Lower lobe of right lung (tissue), 2 donors: ENCODE data around the gene SMAD9. TPM values are rescaled to one million over a fixed set of nuclear protein-coding genes. Genes with fewer than 3 reads are reported as not detected.

Source experiments
- ATAC-seq, 2 donors: fragments of 200-7000 bp; cut with Tn5 transposase; one replicate each; pipeline ENCODE4 v1.9.1; 2020 to 2022; ENCODE audit warnings: mild to moderate bottlenecking in 2 of 2, moderate library complexity in 2 of 2
- DNase-seq: peaks from one replicate; pipeline ENCODE4 v3.0.0-alpha.2; 2020
- H3K27ac ChIP-seq: fragments of 200-600 bp; one replicate; pipeline ENCODE4 v1.8.0; 2022
- H3K27me3 ChIP-seq: fragments of 200-600 bp; one replicate; pipeline ENCODE4 v1.8.0; 2022; ENCODE audit warnings: low read depth
- H3K36me3 ChIP-seq: fragments of 200-600 bp; one replicate; pipeline ENCODE4 v1.8.0; 2022; ENCODE audit warnings: mild to moderate bottlenecking
- H3K4me1 ChIP-seq: fragments of 200-600 bp; one replicate; pipeline ENCODE4 v1.8.0; 2022
- H3K4me3 ChIP-seq: fragments of 200-600 bp; one replicate; pipeline ENCODE4 v1.8.0; 2022; ENCODE audit warnings: mild to moderate bottlenecking
- H3K9me3 ChIP-seq: fragments of 200-600 bp; one replicate; pipeline ENCODE4 v1.8.0; 2022
- CTCF ChIP-seq: fragments of 200-600 bp; IDR thresholded peaks from one replicate; pipeline ENCODE4 v1.8.0; 2022; ENCODE audit warnings: antibody characterized with exemption, mild to moderate bottlenecking
- intact Hi-C: fragments of 100-400 bp; cut with DNase I; formaldehyde crosslinking; loops from one replicate; pipeline ENCODE4 v1.11.0; 2022
- total RNA-seq: library from RNA; stranded (reverse); fragmentation: NEBNext Ultra II Directional; extraction: Animal tissue kit (Norgen Biotek cat#: 25700); gene quantifications from one replicate; pipeline ENCODE4 v1.2.1, GENCODE V29; 2021
- donor health status: DM: no; HTN: yes; CAD: no; lungs with severe emphysema.

Gene SMAD9
- total RNA-seq, 1 donor from 2014 or later = 17.6 TPM

GRCh38 chr13:36915896-36916640 is 4.0 kb downstream of the SMAD9 start:
- Histone ChIP-seq H3K27me3 (peaks cover 5% of the 10 kb centered on the region), H3K36me3 (no peaks in the 10 kb centered on the region), H3K4me3 (no peak overlapping the region), H3K4me1 (peaks cover 7% of the 10 kb centered on the region), H3K9me3 (no peaks in the 10 kb centered on the region), H3K27ac (no peak overlapping the region)
- DNase-seq (no peak), ATAC-seq (no peak)
- intact Hi-C loops = no loop called here
- TF ChIP-seq CTCF = no peak

- ATAC-seq (no peak), DNase-seq (no peak)
- no peak overlapping the region for H3K4me3 ChIP-seq
- H3K27me3 ChIP-seq = no peaks in the 10 kb centered on the region
- no peak for TF ChIP-seq CTCF
- H3K27ac ChIP-seq = no peak overlapping the region
- no peaks in the 10 kb centered on the region for H3K4me1 ChIP-seq
- no peaks in the 10 kb centered on the region for H3K9me3 ChIP-seq
- intact Hi-C loops = no loop called here
- no peaks in the 10 kb centered on the region for H3K36me3 ChIP-seq
Measured at GRCh38 chr13:36915106-36915505, 4.9 kb downstream of the SMAD9 start.

- no peaks in the 10 kb centered on the region for H3K36me3 ChIP-seq
- H3K9me3 ChIP-seq = no peaks in the 10 kb centered on the region
- DNase-seq (no peak), ATAC-seq (no peak)
- TF ChIP-seq CTCF = no peak
- H3K4me3 ChIP-seq = no peak overlapping the region
- no peak overlapping the region for H3K27ac ChIP-seq
- intact Hi-C loops = no loop called here
- no peaks in the 10 kb centered on the region for H3K4me1 ChIP-seq
- no peaks in the 10 kb centered on the region for H3K27me3 ChIP-seq
Measured at GRCh38 chr13:36914648-36915047, 5.4 kb downstream of the SMAD9 start.

- Histone ChIP-seq H3K4me3 (no peak overlapping the region), H3K27ac (no peak overlapping the region), H3K27me3 (no peaks in the 10 kb centered on the region), H3K36me3 (no peaks in the 10 kb centered on the region), H3K4me1 (no peaks in the 10 kb centered on the region), H3K9me3 (no peaks in the 10 kb centered on the region)
- ATAC-seq (no peak), DNase-seq (no peak)
- TF ChIP-seq CTCF = no peak
- intact Hi-C loops = no loop called here
Measured at GRCh38 chr13:36913463-36913862, 6.6 kb downstream of the SMAD9 start.

GRCh38 chr13:36912973-36913372 is 7.1 kb downstream of the SMAD9 start:
- Histone ChIP-seq H3K4me3 (no peak overlapping the region), H3K4me1 (no peaks in the 10 kb centered on the region), H3K36me3 (no peaks in the 10 kb centered on the region), H3K9me3 (no peaks in the 10 kb centered on the region), H3K27ac (no peak overlapping the region), H3K27me3 (no peaks in the 10 kb centered on the region)
- ATAC-seq (no peak), DNase-seq (no peak)
- intact Hi-C loops = no loop called here
- TF ChIP-seq CTCF = no peak
